ENCODE results near the gene PRR14. TPM values are rescaled to one million over a fixed set of nuclear protein-coding genes. Genes with fewer than 3 reads are reported as not detected.
A peak's percentile ranks its signal among the peaks of the same experiment; 100 is the strongest.
"Not testable (repeated sequence)": the region's sequence is repeated elsewhere in the genome, so short reads cannot be mapped to it uniquely, and the experiment has no call there.

Gene PRR14
- total RNA-seq, 1 donor: 8.0 TPM

DNA sequence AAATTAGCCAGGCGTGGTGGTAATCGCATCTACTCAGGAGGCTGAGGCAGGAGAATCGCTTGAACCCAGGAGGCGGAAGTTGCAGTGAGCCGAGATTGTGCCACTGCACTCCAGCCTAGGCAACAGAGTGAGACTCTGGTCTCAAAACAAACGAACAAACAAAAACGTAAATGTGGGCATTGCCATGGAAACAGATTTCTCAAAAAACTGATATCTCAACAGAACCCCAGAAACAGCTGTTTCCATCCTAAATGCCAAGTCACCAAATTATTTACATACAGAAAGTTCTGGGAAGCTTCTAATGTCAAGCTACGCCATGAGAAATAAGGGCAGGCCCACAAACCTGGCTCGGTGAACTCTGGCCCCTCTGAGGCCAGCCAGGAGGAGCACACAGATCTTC is 24.5 kb upstream of the PRR14 start:
- no peaks in the 10 kb centered on the region for H3K36me3 ChIP-seq (ENCODE audit: insufficient read depth, low read length)
- H4K20me1 ChIP-seq (ENCODE audit: insufficient read depth, low read length): no peaks in the 10 kb centered on the region
- H3K4me3 ChIP-seq (ENCODE audit: insufficient read depth, low read length): no peak overlapping the region
- no peak overlapping the region for H2AFZ ChIP-seq (ENCODE audit: low read length)
- H3K9me3 ChIP-seq (ENCODE audit: low read depth, low read length): no peaks in the 10 kb centered on the region
- H3K4me2 ChIP-seq (ENCODE audit: insufficient read depth, low read length): no peak overlapping the region
- no peaks in the 10 kb centered on the region for H3K79me2 ChIP-seq (ENCODE audit: insufficient read depth, low read length)
- H3K4me1 ChIP-seq (ENCODE audit: insufficient read depth, low read length): peaks cover 9% of the 10 kb centered on the region
- H3K27me3 ChIP-seq (ENCODE audit: insufficient read depth, low read length): peaks cover 3% of the 10 kb centered on the region
- DNase-seq (ENCODE audit: insufficient read length, low spot score, missing footprints): no peak
- TF ChIP-seq, protein P1, sequence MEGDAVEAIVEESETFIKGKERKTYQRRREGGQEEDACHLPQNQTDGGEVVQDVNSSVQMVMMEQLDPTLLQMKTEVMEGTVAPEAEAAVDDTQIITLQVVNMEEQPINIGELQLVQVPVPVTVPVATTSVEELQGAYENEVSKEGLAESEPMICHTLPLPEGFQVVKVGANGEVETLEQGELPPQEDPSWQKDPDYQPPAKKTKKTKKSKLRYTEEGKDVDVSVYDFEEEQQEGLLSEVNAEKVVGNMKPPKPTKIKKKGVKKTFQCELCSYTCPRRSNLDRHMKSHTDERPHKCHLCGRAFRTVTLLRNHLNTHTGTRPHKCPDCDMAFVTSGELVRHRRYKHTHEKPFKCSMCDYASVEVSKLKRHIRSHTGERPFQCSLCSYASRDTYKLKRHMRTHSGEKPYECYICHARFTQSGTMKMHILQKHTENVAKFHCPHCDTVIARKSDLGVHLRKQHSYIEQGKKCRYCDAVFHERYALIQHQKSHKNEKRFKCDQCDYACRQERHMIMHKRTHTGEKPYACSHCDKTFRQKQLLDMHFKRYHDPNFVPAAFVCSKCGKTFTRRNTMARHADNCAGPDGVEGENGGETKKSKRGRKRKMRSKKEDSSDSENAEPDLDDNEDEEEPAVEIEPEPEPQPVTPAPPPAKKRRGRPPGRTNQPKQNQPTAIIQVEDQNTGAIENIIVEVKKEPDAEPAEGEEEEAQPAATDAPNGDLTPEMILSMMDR (IDR thresholded peaks at IDR 0.05; ENCODE audit: extremely low read depth, low read depth, low read length): no peak
- H3K27ac ChIP-seq (ENCODE audit: low read depth, low read length): no peak overlapping the region

DNA sequence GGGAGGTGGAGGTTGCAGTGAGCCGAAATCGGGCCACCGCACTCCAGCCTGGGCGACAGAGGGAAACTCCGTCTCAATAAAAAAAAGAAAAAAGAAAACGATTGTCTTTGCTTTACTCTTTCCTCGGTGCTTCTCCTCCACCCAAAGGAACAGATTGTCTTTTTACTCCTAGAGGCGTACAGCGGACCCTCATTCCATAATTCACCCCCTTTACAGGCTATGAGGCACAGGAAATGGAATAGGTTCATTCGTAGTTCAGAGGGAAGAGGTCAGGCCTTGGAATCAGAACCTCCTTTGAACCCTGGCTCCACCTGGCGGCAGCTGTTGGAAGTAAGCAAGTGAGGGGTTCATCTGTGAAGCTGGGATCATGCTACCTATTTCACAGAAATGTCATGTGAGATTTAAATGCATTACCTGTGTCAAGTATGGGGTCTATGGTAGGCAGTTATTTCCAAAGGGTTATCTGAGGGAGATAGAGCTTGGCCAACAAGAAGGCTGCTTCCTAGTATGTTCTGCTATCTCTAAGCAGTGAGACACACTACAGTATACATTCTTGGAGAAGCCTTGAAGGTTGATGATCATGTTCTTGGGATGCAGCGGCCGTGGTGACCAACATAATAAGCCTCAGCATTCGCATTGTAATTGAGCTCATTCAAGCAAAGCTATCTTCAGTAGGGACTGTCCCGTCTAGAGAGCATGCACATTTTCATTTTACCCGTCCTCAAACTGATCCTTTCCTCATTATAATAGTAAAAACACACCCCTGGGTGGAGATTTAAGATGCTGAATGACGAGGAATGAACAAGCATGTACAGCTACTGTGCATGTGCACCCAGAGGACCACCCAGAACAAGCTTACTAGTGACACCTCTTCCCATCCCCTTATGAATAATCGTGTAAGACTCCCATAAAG is 21.9 kb upstream of the PRR14 start:
- Histone ChIP-seq H3K79me2 (ENCODE audit: insufficient read depth, low read length) (no peaks in the 10 kb centered on the region), H3K4me1 (ENCODE audit: insufficient read depth, low read length) (peaks cover 7% of the 10 kb centered on the region), H3K4me3 (ENCODE audit: insufficient read depth, low read length) (peak overlapping the region; percentile 61), H3K9me3 (ENCODE audit: low read depth, low read length) (no peaks in the 10 kb centered on the region), H3K4me2 (ENCODE audit: insufficient read depth, low read length) (peak overlapping the region; percentile 86), H3K27ac (ENCODE audit: low read depth, low read length) (no peak overlapping the region), H4K20me1 (ENCODE audit: insufficient read depth, low read length) (no peaks in the 10 kb centered on the region), H2AFZ (ENCODE audit: low read length) (peak overlapping the region; percentile 99), H3K27me3 (ENCODE audit: insufficient read depth, low read length) (no peaks in the 10 kb centered on the region), H3K36me3 (ENCODE audit: insufficient read depth, low read length) (no peaks in the 10 kb centered on the region)
- peak; percentile 93 for DNase-seq (ENCODE audit: insufficient read length, low spot score, missing footprints)
- TF ChIP-seq, protein P1 (IDR thresholded peaks at IDR 0.05; ENCODE audit: extremely low read depth, low read depth, low read length): peak; percentile 89

DNA sequence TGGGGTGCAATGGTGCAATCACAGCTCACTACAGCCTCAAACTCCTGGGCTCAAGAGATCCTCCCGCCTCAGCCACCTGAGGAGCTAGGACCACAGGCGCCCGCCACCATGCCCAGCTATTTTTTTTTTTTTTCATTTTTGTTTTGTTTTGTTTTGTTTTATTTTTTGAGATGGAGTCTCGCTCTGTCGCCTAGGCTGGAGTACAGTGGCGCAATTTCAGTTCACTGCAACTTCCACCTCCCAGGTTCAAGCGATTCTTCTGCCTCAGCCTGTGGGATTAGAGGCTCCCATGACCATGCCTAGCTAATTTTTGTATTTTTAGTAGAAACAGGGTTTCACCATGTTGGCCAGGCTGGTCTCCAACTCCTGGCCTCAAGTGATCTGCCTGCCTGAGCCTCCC is 18.3 kb upstream of the PRR14 start:
- not testable (repeated sequence) for DNase-seq (ENCODE audit: insufficient read length, low spot score, missing footprints); H3K4me3 ChIP-seq (ENCODE audit: insufficient read depth, low read length); H4K20me1 ChIP-seq (ENCODE audit: insufficient read depth, low read length); H3K9me3 ChIP-seq (ENCODE audit: low read depth, low read length); H2AFZ ChIP-seq (ENCODE audit: low read length); H3K4me2 ChIP-seq (ENCODE audit: insufficient read depth, low read length); H3K36me3 ChIP-seq (ENCODE audit: insufficient read depth, low read length); H3K27ac ChIP-seq (ENCODE audit: low read depth, low read length); H3K79me2 ChIP-seq (ENCODE audit: insufficient read depth, low read length); H3K27me3 ChIP-seq (ENCODE audit: insufficient read depth, low read length)
- H3K4me1 ChIP-seq (ENCODE audit: insufficient read depth, low read length): peaks cover 17% of the 10 kb centered on the region

DNA sequence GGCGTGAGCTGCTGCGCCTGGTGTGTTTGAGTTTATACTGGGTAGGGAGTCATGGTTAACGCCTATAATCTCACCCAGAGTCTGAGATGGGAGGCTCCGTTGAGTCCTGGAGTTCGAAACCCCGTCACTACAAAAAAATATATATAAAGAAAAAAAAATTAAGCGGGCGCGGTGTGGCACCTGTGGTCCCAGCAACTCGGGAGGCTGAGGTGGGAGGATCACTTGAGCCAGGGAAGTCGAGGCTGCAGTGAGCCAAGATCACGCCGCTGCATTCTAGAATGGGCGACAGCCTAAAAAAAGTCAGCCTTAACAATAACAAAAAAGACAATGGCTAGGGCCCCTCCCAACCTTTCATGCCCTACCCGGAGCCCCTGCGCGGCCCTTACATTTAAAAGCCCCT is 17.2 kb upstream of the PRR14 start:
- peaks cover 16% of the 10 kb centered on the region for H3K4me1 ChIP-seq (ENCODE audit: insufficient read depth, low read length)
- peak overlapping the region; percentile 86 for H3K4me2 ChIP-seq (ENCODE audit: insufficient read depth, low read length)
- no peaks in the 10 kb centered on the region for H4K20me1 ChIP-seq (ENCODE audit: insufficient read depth, low read length)
- peaks cover 4% of the 10 kb centered on the region for H3K79me2 ChIP-seq (ENCODE audit: insufficient read depth, low read length)
- H3K27me3 ChIP-seq (ENCODE audit: insufficient read depth, low read length): no peaks in the 10 kb centered on the region
- peak overlapping the region; percentile 92 for H2AFZ ChIP-seq (ENCODE audit: low read length)
- peak overlapping the region; percentile 83 for H3K27ac ChIP-seq (ENCODE audit: low read depth, low read length)
- no peaks in the 10 kb centered on the region for H3K9me3 ChIP-seq (ENCODE audit: low read depth, low read length)
- no peaks in the 10 kb centered on the region for H3K36me3 ChIP-seq (ENCODE audit: insufficient read depth, low read length)
- TF ChIP-seq, protein P1 (IDR thresholded peaks at IDR 0.05; ENCODE audit: extremely low read depth, low read depth, low read length): no peak
- no peak for DNase-seq (ENCODE audit: insufficient read length, low spot score, missing footprints)
- H3K4me3 ChIP-seq (ENCODE audit: insufficient read depth, low read length): peak overlapping the region; percentile 95
